Measurements from ENCODE around the gene KRT3. TPM values are rescaled to one million over a fixed set of nuclear protein-coding genes. Genes with fewer than 3 reads are reported as not detected.

KRT3 gene
- total RNA-seq, 1 experiment from 2014 or later = not detected

GRCh38 chr12:52802442-52802841 lies 6.5 kb upstream of the KRT3 start:
- Mint-ChIP-seq H3K4me3 (no peak overlapping the region), H3K4me1 (peaks cover 51% of the 10 kb centered on the region), H3K9me3 (no peaks in the 10 kb centered on the region), H3K27ac (no peak overlapping the region), H3K36me3 (no peaks in the 10 kb centered on the region), H3K27me3 (ENCODE audit: low read depth) (no peaks in the 10 kb centered on the region)
- ChIA-PET POLR2A (no interaction called here), CTCF (interaction anchor here (0.6 to 2.3 kb wide), 7 partner anchors 11 to 268 kb away, joined by 3 to 10 read pairs (median 4); no protein-coding TSS in a partner anchor)
- TF ChIP-seq ZNF121 (CRISPR knock-in tag; IDR thresholded peaks at IDR 0.05) (no peak), GTF2I (CRISPR knock-in tag; conservative IDR thresholded peaks at IDR 0.05) (no peak), GRHL2 (CRISPR knock-in tag; IDR thresholded peaks at IDR 0.05; ENCODE audit: insufficient replicate concordance, severe bottlenecking) (no peak), FOXP1 (CRISPR knock-in tag; IDR thresholded peaks at IDR 0.05; ENCODE audit: borderline replicate concordance) (no peak), SP1 (CRISPR knock-in tag; conservative IDR thresholded peaks at IDR 0.05) (no peak), FOXP4 (CRISPR knock-in tag; IDR thresholded peaks at IDR 0.05) (no peak), ZNF263 (CRISPR knock-in tag; IDR thresholded peaks at IDR 0.05; ENCODE audit: low read depth) (no peak), ZNF281 (CRISPR knock-in tag; IDR thresholded peaks at IDR 0.05) (no peak), NFYB (CRISPR knock-in tag; conservative IDR thresholded peaks at IDR 0.05; ENCODE audit: low read depth) (no peak), ZNF396 (CRISPR knock-in tag; IDR thresholded peaks at IDR 0.05; ENCODE audit: borderline replicate concordance) (no peak)
- TF ChIP-seq, protein P1, sequence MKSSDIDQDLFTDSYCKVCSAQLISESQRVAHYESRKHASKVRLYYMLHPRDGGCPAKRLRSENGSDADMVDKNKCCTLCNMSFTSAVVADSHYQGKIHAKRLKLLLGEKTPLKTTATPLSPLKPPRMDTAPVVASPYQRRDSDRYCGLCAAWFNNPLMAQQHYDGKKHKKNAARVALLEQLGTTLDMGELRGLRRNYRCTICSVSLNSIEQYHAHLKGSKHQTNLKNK (CRISPR knock-in tag; IDR thresholded peaks at IDR 0.05) = no peak
- no peak for DNase-seq (ENCODE audit: low spot score)
- ATAC-seq = no peak

GRCh38 chr12:52801773-52802172 lies 5.9 kb upstream of the KRT3 start:
- H3K27me3 Mint-ChIP-seq (ENCODE audit: low read depth) = no peaks in the 10 kb centered on the region
- ATAC-seq (no peak), DNase-seq (ENCODE audit: low spot score) (no peak)
- POLR2A ChIA-PET = no interaction called here
- no peak overlapping the region for H3K27ac Mint-ChIP-seq
- no peaks in the 10 kb centered on the region for H3K9me3 Mint-ChIP-seq
- H3K36me3 Mint-ChIP-seq = no peaks in the 10 kb centered on the region
- TF ChIP-seq CREB1 (CRISPR knock-in tag; IDR thresholded peaks at IDR 0.05) (no peak), ZNF232 (CRISPR knock-in tag; IDR thresholded peaks at IDR 0.05) (no peak), FOXP4 (CRISPR knock-in tag; IDR thresholded peaks at IDR 0.05) (no peak), ERG (CRISPR knock-in tag; IDR thresholded peaks at IDR 0.05) (no peak), ZNF423 (CRISPR knock-in tag; IDR thresholded peaks at IDR 0.05) (no peak), ZNF396 (CRISPR knock-in tag; IDR thresholded peaks at IDR 0.05; ENCODE audit: borderline replicate concordance) (no peak)
- TF ChIP-seq, protein P2, sequence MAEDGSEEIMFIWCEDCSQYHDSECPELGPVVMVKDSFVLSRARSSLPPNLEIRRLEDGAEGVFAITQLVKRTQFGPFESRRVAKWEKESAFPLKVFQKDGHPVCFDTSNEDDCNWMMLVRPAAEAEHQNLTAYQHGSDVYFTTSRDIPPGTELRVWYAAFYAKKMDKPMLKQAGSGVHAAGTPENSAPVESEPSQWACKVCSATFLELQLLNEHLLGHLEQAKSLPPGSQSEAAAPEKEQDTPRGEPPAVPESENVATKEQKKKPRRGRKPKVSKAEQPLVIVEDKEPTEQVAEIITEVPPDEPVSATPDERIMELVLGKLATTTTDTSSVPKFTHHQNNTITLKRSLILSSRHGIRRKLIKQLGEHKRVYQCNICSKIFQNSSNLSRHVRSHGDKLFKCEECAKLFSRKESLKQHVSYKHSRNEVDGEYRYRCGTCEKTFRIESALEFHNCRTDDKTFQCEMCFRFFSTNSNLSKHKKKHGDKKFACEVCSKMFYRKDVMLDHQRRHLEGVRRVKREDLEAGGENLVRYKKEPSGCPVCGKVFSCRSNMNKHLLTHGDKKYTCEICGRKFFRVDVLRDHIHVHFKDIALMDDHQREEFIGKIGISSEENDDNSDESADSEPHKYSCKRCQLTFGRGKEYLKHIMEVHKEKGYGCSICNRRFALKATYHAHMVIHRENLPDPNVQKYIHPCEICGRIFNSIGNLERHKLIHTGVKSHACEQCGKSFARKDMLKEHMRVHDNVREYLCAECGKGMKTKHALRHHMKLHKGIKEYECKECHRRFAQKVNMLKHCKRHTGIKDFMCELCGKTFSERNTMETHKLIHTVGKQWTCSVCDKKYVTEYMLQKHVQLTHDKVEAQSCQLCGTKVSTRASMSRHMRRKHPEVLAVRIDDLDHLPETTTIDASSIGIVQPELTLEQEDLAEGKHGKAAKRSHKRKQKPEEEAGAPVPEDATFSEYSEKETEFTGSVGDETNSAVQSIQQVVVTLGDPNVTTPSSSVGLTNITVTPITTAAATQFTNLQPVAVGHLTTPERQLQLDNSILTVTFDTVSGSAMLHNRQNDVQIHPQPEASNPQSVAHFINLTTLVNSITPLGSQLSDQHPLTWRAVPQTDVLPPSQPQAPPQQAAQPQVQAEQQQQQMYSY (CRISPR knock-in tag; IDR thresholded peaks at IDR 0.05) = no peak
- TF ChIP-seq, protein P3, sequence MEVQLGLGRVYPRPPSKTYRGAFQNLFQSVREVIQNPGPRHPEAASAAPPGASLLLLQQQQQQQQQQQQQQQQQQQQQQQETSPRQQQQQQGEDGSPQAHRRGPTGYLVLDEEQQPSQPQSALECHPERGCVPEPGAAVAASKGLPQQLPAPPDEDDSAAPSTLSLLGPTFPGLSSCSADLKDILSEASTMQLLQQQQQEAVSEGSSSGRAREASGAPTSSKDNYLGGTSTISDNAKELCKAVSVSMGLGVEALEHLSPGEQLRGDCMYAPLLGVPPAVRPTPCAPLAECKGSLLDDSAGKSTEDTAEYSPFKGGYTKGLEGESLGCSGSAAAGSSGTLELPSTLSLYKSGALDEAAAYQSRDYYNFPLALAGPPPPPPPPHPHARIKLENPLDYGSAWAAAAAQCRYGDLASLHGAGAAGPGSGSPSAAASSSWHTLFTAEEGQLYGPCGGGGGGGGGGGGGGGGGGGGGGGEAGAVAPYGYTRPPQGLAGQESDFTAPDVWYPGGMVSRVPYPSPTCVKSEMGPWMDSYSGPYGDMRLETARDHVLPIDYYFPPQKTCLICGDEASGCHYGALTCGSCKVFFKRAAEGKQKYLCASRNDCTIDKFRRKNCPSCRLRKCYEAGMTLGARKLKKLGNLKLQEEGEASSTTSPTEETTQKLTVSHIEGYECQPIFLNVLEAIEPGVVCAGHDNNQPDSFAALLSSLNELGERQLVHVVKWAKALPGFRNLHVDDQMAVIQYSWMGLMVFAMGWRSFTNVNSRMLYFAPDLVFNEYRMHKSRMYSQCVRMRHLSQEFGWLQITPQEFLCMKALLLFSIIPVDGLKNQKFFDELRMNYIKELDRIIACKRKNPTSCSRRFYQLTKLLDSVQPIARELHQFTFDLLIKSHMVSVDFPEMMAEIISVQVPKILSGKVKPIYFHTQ (CRISPR knock-in tag; IDR thresholded peaks at IDR 0.05) = no peak
- peaks cover 51% of the 10 kb centered on the region for H3K4me1 Mint-ChIP-seq
- no peak overlapping the region for H3K4me3 Mint-ChIP-seq
- CTCF ChIA-PET = interaction anchor here (0.9 to 2.3 kb wide), 7 partner anchors 11 to 111 kb away, joined by 3 to 10 read pairs (median 4); no protein-coding TSS in a partner anchor

Data from WTC11 (cell line).